H1 (cell line): Measurements from ENCODE around the gene GNAQ. TPM values are rescaled to one million over a fixed set of nuclear protein-coding genes. Genes with fewer than 3 reads are reported as not detected.

ENCODE experiments used
- CTCF ChIA-PET: fragments of 300-600 bp; sonication (Branson Sonifier 250); formaldehyde crosslinking; loops from one replicate; lab custom pipeline; 2021; ENCODE audit not compliant: partially characterized antibody; lab: Charles Lee
- POLR2A ChIA-PET: fragments of 300-600 bp; sonication (Branson Sonifier 250); formaldehyde crosslinking; loops from one replicate; lab custom pipeline; 2021; ENCODE audit warnings: inconsistent platforms; ENCODE audit not compliant: partially characterized antibody; lab: Charles Lee
- DNase-seq, 2 experiments: peaks; one replicate each; pipeline versions ENCODE4 v3.0.0 to v3.0.0-alpha.2; 2010 to 2022; ENCODE audit warnings: low spot score in 2 of 2, low read depth in 1 of 2, mixed read lengths in 1 of 2
- FAIRE-seq: peaks from 2 replicates; lab custom pipeline; 2011; peaks lifted over from hg19 to GRCh38; lab: Jason Lieb, UNC
- H2AFZ ChIP-seq: 2 replicates; pipeline ENCODE4 v1.8.1; 2012; ENCODE audit warnings: low read length, inconsistent platforms
- H2AK5ac ChIP-seq: 2 replicates; pipeline ENCODE4 v1.6.1; 2013; ENCODE audit warnings: low read depth, low read length
- H2BK120ac ChIP-seq: replicated peaks from 2 replicates; pipeline ENCODE3; 2013; ENCODE audit warnings: low read depth, low read length, inconsistent platforms
- H2BK12ac ChIP-seq: 2 replicates; pipeline ENCODE4 v1.6.1; 2013; ENCODE audit warnings: low read depth, low read length
- H2BK15ac ChIP-seq: 2 replicates; pipeline ENCODE4 v1.6.1; 2013; ENCODE audit warnings: low read length
- H2BK20ac ChIP-seq: 2 replicates; pipeline ENCODE4 v1.6.1; 2013; ENCODE audit warnings: low read length
- H2BK5ac ChIP-seq: 2 replicates; pipeline ENCODE4 v1.6.1; 2013; ENCODE audit warnings: low read depth, low read length
- H3K14ac ChIP-seq: 2 replicates; pipeline ENCODE4 v1.6.1; 2013; ENCODE audit warnings: inconsistent platforms; ENCODE audit not compliant: insufficient read length
- H3K18ac ChIP-seq: 2 replicates; pipeline ENCODE4 v1.6.1; 2013; ENCODE audit warnings: low read length; ENCODE audit errors: extremely low read depth
- H3K23ac ChIP-seq: 2 replicates; pipeline ENCODE4 v1.6.1; 2013; ENCODE audit warnings: inconsistent platforms; ENCODE audit not compliant: insufficient read length
- H3K23me2 ChIP-seq: 2 replicates; pipeline ENCODE4 v1.6.1; 2013; ENCODE audit warnings: low read depth, low read length
- H3K27ac ChIP-seq: 2 replicates; pipeline ENCODE4 v1.6.1; 2011; ENCODE audit warnings: low read depth, low read length, inconsistent platforms
- H3K27me3 ChIP-seq, 4 experiments: replicated peaks in 1 of 4; 1 replicate in 1 of 4; 2 replicates in 3 of 4; pipeline versions ENCODE4 v1.6.1 to v1.8.1; 2011 to 2013; ENCODE audit warnings: low read length in 3 of 4, mild to moderate bottlenecking in 3 of 4, inconsistent platforms in 2 of 4, mixed read lengths in 2 of 4, moderate library complexity in 1 of 4; ENCODE audit not compliant: control insufficient read depth in 3 of 4, insufficient read depth in 3 of 4; ENCODE audit errors: extremely low read depth in 1 of 4
- H3K36me3 ChIP-seq, 4 experiments: 2 replicates each; pipeline versions ENCODE4 v1.6.1 to v1.8.1; 2011 to 2013; ENCODE audit warnings: mild to moderate bottlenecking in 4 of 4, low read length in 3 of 4, moderate library complexity in 2 of 4, control low read depth in 1 of 4, inconsistent platforms in 1 of 4; ENCODE audit not compliant: insufficient read depth in 4 of 4, control insufficient read depth in 2 of 4
- H3K4ac ChIP-seq: replicated peaks from 2 replicates; pipeline ENCODE3; 2013; ENCODE audit warnings: low read length, low read depth, mixed read lengths, inconsistent platforms; ENCODE audit not compliant: insufficient read length
- H3K4me1 ChIP-seq, 4 experiments: replicated peaks in 1 of 4; 1 replicate in 1 of 4; 2 replicates in 3 of 4; pipeline versions ENCODE4 v1.6.1 to v1.8.1; 2011 to 2013; ENCODE audit warnings: low read length in 3 of 4, inconsistent platforms in 2 of 4, mixed read lengths in 1 of 4; ENCODE audit not compliant: insufficient read depth in 4 of 4, control insufficient read depth in 3 of 4
- H3K4me2 ChIP-seq, 2 experiments: 2 replicates each; pipeline versions ENCODE4 v1.6.1 to v1.8.1; 2011 to 2013; ENCODE audit warnings: low read depth in 2 of 2, low read length in 2 of 2, control low read depth in 1 of 2, inconsistent platforms in 1 of 2, mild to moderate bottlenecking in 1 of 2; ENCODE audit not compliant: insufficient read depth in 1 of 2
- H3K4me3 ChIP-seq, 4 experiments: fragments of 200-600, 300-600 bp in 1 of 4; sonication (generic), shearing (Covaris generic), sonication (Bioruptor Twin) in 1 of 4; 2 replicates each; pipeline versions ENCODE4 v1.5.1 to v1.8.1; 2011 to 2016; ENCODE audit warnings: low read length in 4 of 4, low read depth in 3 of 4, control low read depth in 2 of 4, inconsistent platforms in 2 of 4, mild to moderate bottlenecking in 2 of 4, mixed read lengths in 1 of 4, moderate library complexity in 1 of 4; ENCODE audit not compliant: insufficient read depth in 2 of 4; ENCODE audit errors: extremely low read depth in 1 of 4
- H3K56ac ChIP-seq: replicated peaks from 2 replicates; pipeline ENCODE3; 2013; ENCODE audit warnings: low read depth, mild to moderate bottlenecking, mixed read lengths, low read length, inconsistent platforms; ENCODE audit not compliant: insufficient read length
- H3K79me1 ChIP-seq: 2 replicates; pipeline ENCODE4 v1.6.1; 2013; ENCODE audit warnings: low read depth, low read length, control low read depth
- H3K79me2 ChIP-seq, 2 experiments: 2 replicates each; pipeline versions ENCODE4 v1.6.1 to v1.8.1; 2012 to 2013; ENCODE audit warnings: low read length in 2 of 2, mild to moderate bottlenecking in 2 of 2, inconsistent platforms in 1 of 2; ENCODE audit not compliant: insufficient read depth in 2 of 2, control insufficient read depth in 1 of 2
- H3K9ac ChIP-seq, 4 experiments: replicated peaks in 1 of 4; 1 replicate in 1 of 4; 2 replicates in 3 of 4; pipeline versions ENCODE4 v1.6.1 to v1.8.1; 2011 to 2013; ENCODE audit warnings: low read depth in 3 of 4, low read length in 3 of 4, control low read depth in 2 of 4, mild to moderate bottlenecking in 2 of 4, moderate library complexity in 2 of 4, inconsistent platforms in 1 of 4; ENCODE audit errors: extremely low read depth in 1 of 4
- H3K9me3 ChIP-seq, 2 experiments: 2 replicates each; pipeline versions ENCODE4 v1.6.1 to v1.8.1; 2012 to 2013; ENCODE audit warnings: mild to moderate bottlenecking in 2 of 2, moderate library complexity in 2 of 2, control low read depth in 1 of 2, inconsistent platforms in 1 of 2, low read depth in 1 of 2, low read length in 1 of 2, mixed read lengths in 1 of 2; ENCODE audit not compliant: insufficient read depth in 2 of 2
- H4K20me1 ChIP-seq, 2 experiments: replicated peaks in 1 of 2; 2 replicates each; pipeline versions ENCODE3 to v1.8.1; 2011 to 2013; ENCODE audit warnings: inconsistent platforms in 2 of 2, low read length in 2 of 2, mild to moderate bottlenecking in 1 of 2; ENCODE audit not compliant: insufficient read depth in 2 of 2, control insufficient read depth in 1 of 2
- H4K5ac ChIP-seq: 2 replicates; pipeline ENCODE4 v1.6.1; 2013; ENCODE audit warnings: low read length, low read depth, mixed read lengths, inconsistent platforms; ENCODE audit not compliant: insufficient read length
- H4K8ac ChIP-seq: 2 replicates; pipeline ENCODE4 v1.8.0; 2013; ENCODE audit warnings: mild to moderate bottlenecking, moderate library complexity, low read length, inconsistent platforms; ENCODE audit not compliant: insufficient read depth; ENCODE audit errors: extremely low read depth
- H4K91ac ChIP-seq: replicated peaks from 2 replicates; pipeline ENCODE3; 2013; ENCODE audit warnings: low read length, mixed read lengths, inconsistent platforms; ENCODE audit not compliant: insufficient read length
- ASH2L ChIP-seq: fragments of 200-600, 300-600 bp; sonication (generic); IDR thresholded peaks from one replicate; pipeline ENCODE4 v1.7.1; 2017; ENCODE audit warnings: low read length
- BCL11A ChIP-seq, 2 experiments: IDR thresholded peaks; one replicate each; pipeline ENCODE4 v1.6.1; 2011; ENCODE audit warnings: low read depth in 2 of 2, low read length in 2 of 2, mild to moderate bottlenecking in 2 of 2
- CHD1 ChIP-seq: IDR thresholded peaks from 2 replicates; pipeline ENCODE4 v1.6.1; 2012; ENCODE audit warnings: low read depth, low read length, improper control_type of control experiment
- EZH2 ChIP-seq: fragments of 200-600 bp; sonication (generic); IDR thresholded peaks from 2 replicates; pipeline ENCODE4 v1.7.1; 2012; ENCODE audit warnings: low read depth, mild to moderate bottlenecking, moderate library complexity, low read length, inconsistent platforms; ENCODE audit not compliant: severe bottlenecking
- FOSL1 ChIP-seq: IDR thresholded peaks from 2 replicates; pipeline ENCODE4 v1.6.1; 2011; ENCODE audit warnings: mild to moderate bottlenecking, low read depth, low read length, moderate library complexity; ENCODE audit not compliant: insufficient read depth
- JUND ChIP-seq: IDR thresholded peaks from 2 replicates; pipeline ENCODE4 v1.6.1; 2011; ENCODE audit warnings: mild to moderate bottlenecking, improper control_type of control experiment, low read length
- POU5F1 ChIP-seq: IDR thresholded peaks from 2 replicates; pipeline ENCODE4 v1.6.1; 2011; ENCODE audit warnings: low read depth, mild to moderate bottlenecking, low read length, moderate library complexity
- SIX5 ChIP-seq: IDR thresholded peaks from 2 replicates; pipeline ENCODE4 v1.6.1; 2011; ENCODE audit warnings: mild to moderate bottlenecking, low read depth, low read length
- TEAD4 ChIP-seq: IDR thresholded peaks from 2 replicates; pipeline ENCODE4 v1.6.1; 2012; ENCODE audit warnings: low read depth, low read length, inconsistent platforms, mixed read lengths
- YY1 ChIP-seq: IDR thresholded peaks from 2 replicates; pipeline ENCODE4 v1.6.1; 2011; ENCODE audit warnings: low read depth, mild to moderate bottlenecking, low read length
- ZNF274 ChIP-seq: IDR thresholded peaks from 2 replicates; pipeline ENCODE4 v1.7.0; 2012; ENCODE audit warnings: low read length, borderline replicate concordance; ENCODE audit errors: extremely low read depth
- WGBS, 2 experiments: shearing (Covaris generic) in 1 of 2; methylation state at CpG; one replicate each; pipeline versions ENCODE4 v1.1.6 to v1.1.7; 2013 to 2015; ENCODE audit warnings: low lambda C conversion rate in 2 of 2, mixed read lengths in 2 of 2, inconsistent platforms in 1 of 2, low coverage in 1 of 2, missing lambda C conversion rate in 1 of 2; ENCODE audit not compliant: insufficient replicate concordance in 2 of 2, insufficient coverage in 1 of 2, insufficient read length in 1 of 2; ENCODE audit errors: extremely low coverage in 1 of 2, missing lambda C conversion rate in 1 of 2; 5-methylcytosine and 5-hydroxymethylcytosine counted together
- polyA plus RNA-seq, 7 experiments: library from polyadenylated mRNA; depleted of rRNA in 3 of 7; stranded (reverse) in 5 of 7; unstranded in 2 of 7; fragments of >200 nt in 5 of 7; fragments of 200-250 nt in 2 of 7; gene quantifications; 1 replicate in 5 of 7; 2 replicates in 1 of 7; 4 replicates in 1 of 7; pipeline versions ENCODE4 v1.2.1 to v1.2.3, GENCODE V29; 2011 to 2013; ENCODE audit warnings: missing spikeins in 2 of 7, mixed read lengths in 2 of 7
- total RNA-seq: library from RNA; stranded (reverse); fragmentation: NEBNext Ultra II Directional; extraction: Animal tissue kit (Norgen Biotek cat#: 25700); gene quantifications from 2 replicates; pipeline ENCODE4 v1.2.1, GENCODE V29; 2021
- TF ChIP-seq, protein P1 (sequence below): IDR thresholded peaks from 2 replicates; pipeline ENCODE4 v1.6.1; 2012; ENCODE audit warnings: low read length, inconsistent platforms

GNAQ gene
- total and polyA plus RNA-seq, 2 of the 8 experiments (the other 6 are each of a cell fraction or from before 2014, with no cell fraction given), result 22.8 to 63.8 TPM

DNA sequence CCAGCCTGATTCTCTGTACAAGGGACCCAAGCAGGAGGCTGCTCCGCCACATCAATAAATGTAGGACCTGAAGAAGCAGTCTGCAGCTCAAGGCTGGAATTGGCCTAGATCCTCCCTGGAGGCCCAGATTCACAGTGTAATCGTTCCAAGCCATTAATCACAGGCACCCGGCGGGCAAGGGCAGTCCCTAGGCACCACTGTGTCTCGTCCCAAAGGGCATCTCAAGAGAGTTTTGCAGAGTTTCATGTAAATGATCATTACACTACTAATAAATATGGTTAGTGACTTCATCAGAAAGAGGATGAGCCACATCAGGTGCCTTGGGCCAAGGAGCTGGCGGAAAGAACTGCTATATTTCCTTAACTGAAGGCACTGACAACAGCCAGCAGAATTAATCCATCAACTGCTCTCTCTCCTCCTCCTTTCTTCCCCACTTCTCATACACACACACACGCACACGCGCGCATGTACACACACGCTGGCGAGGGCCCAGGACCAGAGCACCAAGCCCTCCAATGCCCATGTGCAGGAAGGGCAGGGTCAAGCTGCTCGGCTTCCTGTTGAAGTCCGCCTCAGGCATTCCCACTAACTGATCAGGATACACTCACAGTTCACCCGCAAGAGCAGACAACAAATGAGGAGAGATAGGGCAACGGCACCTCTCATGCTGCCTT lies 33.9 kb downstream of the GNAQ start:
- H2BK5ac ChIP-seq, result no peak overlapping the region; the same call in 1 of the 2 replicates
- no peak overlapping the region for H3K23ac ChIP-seq
- no peak overlapping the region for H3K4me3 ChIP-seq
- H3K27me3 ChIP-seq, result no peaks in the 10 kb centered on the region
- no peak for FAIRE-seq
- no peak overlapping the region for H2AK5ac ChIP-seq
- peaks cover 3 to 4% of the 10 kb centered on the region in 2 experiments for H4K20me1 ChIP-seq
- no peak overlapping the region for H3K4ac ChIP-seq
- no peaks in the 10 kb centered on the region for H3K23me2 ChIP-seq
- H2BK12ac ChIP-seq, result no peak overlapping the region
- peaks cover 0 to 2% (median 0%) of the 10 kb centered on the region in 4 experiments; a peak in 1 of 7 replicates for H3K4me1 ChIP-seq
- H3K9ac ChIP-seq, result no peak overlapping the region
- H2BK120ac ChIP-seq, result no peak overlapping the region
- peaks cover 7% of the 10 kb centered on the region; the same call in 1 of the 2 replicates for H3K79me1 ChIP-seq
- no peak overlapping the region; the same call in 1 of the 2 replicates for H4K8ac ChIP-seq
- no peak overlapping the region for H3K14ac ChIP-seq
- no peak overlapping the region for H4K91ac ChIP-seq
- ChIA-PET CTCF (interaction anchor here (0.9 to 1.5 kb wide), 6 partner anchors 9 to 118 kb away, joined by 3 to 8 read pairs (median 3); no protein-coding TSS in a partner anchor), POLR2A (no interaction called here)
- H2BK15ac ChIP-seq, result no peak overlapping the region
- no peak overlapping the region for H3K27ac ChIP-seq
- no peaks in the 10 kb centered on the region for H3K9me3 ChIP-seq
- H3K18ac ChIP-seq, result no peak overlapping the region
- H4K5ac ChIP-seq, result no peak overlapping the region
- H2BK20ac ChIP-seq, result no peak overlapping the region
- H3K36me3 ChIP-seq, result no peaks in the 10 kb centered on the region
- WGBS, 2 experiments, result 94% methylated on average over 16 of the region's 16 CpGs; no CpG with 5 or more reads in 1 of the 2 experiments
- no peak overlapping the region for H3K4me2 ChIP-seq
- peaks cover 0 to 83% of the 10 kb centered on the region in 2 experiments; a peak in 2 of 4 replicates for H3K79me2 ChIP-seq
- H3K56ac ChIP-seq, result no peak overlapping the region
- no peak for DNase-seq
- no peak overlapping the region for H2AFZ ChIP-seq
- TF ChIP-seq TEAD4, result no peak
- TF ChIP-seq SIX5, result no peak
- TF ChIP-seq POU5F1, result no peak
- TF ChIP-seq YY1, result no peak
- TF ChIP-seq EZH2, result no peak
- no peak for TF ChIP-seq CHD1
- TF ChIP-seq JUND, result no peak
- no peak for TF ChIP-seq ZNF274
- no peak for TF ChIP-seq FOSL1
- no peak for TF ChIP-seq BCL11A (IDR thresholded peaks at IDR 0.05; ENCODE audit: low read depth in 2 of 2, low read length in 2 of 2)
- TF ChIP-seq, protein P1, sequence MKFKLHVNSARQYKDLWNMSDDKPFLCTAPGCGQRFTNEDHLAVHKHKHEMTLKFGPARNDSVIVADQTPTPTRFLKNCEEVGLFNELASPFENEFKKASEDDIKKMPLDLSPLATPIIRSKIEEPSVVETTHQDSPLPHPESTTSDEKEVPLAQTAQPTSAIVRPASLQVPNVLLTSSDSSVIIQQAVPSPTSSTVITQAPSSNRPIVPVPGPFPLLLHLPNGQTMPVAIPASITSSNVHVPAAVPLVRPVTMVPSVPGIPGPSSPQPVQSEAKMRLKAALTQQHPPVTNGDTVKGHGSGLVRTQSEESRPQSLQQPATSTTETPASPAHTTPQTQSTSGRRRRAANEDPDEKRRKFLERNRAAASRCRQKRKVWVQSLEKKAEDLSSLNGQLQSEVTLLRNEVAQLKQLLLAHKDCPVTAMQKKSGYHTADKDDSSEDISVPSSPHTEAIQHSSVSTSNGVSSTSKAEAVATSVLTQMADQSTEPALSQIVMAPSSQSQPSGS, result no peak
- no peak for TF ChIP-seq ASH2L
